Liver (tissue), 9 donors: ENCODE results near the gene SLC12A8. TPM values are rescaled to one million over a fixed set of nuclear protein-coding genes. Genes with fewer than 3 reads are reported as not detected.

ENCODE experiments used
- DNase-seq: peaks from one replicate; pipeline ENCODE4 v3.0.0-alpha.2; 2017; ENCODE audit warnings: low spot score
- H3K27ac ChIP-seq, 2 donors: one replicate each; pipeline ENCODE4 v1.7.0; 2013; ENCODE audit warnings: inconsistent platforms in 2 of 2, low read length in 2 of 2, control low read depth in 1 of 2, low read depth in 1 of 2, mild to moderate bottlenecking in 1 of 2
- H3K27me3 ChIP-seq, 4 donors: one replicate each; pipeline versions ENCODE4 v1.6.1 to v1.7.0; 2013; ENCODE audit warnings: low read length in 3 of 4, inconsistent platforms in 1 of 4, mild to moderate bottlenecking in 1 of 4, moderate library complexity in 1 of 4; ENCODE audit not compliant: control insufficient read depth in 4 of 4, insufficient read depth in 4 of 4
- H3K36me3 ChIP-seq, 4 donors: one replicate each; pipeline versions ENCODE4 v1.6.1 to v1.7.0; 2013; ENCODE audit warnings: low read length in 3 of 4, mild to moderate bottlenecking in 3 of 4, low read depth in 1 of 4, moderate library complexity in 1 of 4; ENCODE audit not compliant: control insufficient read depth in 4 of 4, insufficient read depth in 3 of 4
- H3K4me1 ChIP-seq, 4 donors: one replicate each; pipeline versions ENCODE4 v1.6.1 to v1.7.0; 2013; ENCODE audit warnings: low read length in 3 of 4, mild to moderate bottlenecking in 3 of 4, moderate library complexity in 1 of 4; ENCODE audit not compliant: control insufficient read depth in 4 of 4, insufficient read depth in 4 of 4
- H3K4me3 ChIP-seq, 3 donors: one replicate each; pipeline versions ENCODE4 v1.6.1 to v1.7.0; 2013; ENCODE audit warnings: low read length in 3 of 3, control low read depth in 1 of 3, low read depth in 1 of 3, mild to moderate bottlenecking in 1 of 3
- H3K9ac ChIP-seq, 2 donors: one replicate each; pipeline ENCODE4 v1.7.0; 2013; ENCODE audit warnings: low read length in 2 of 2, mild to moderate bottlenecking in 2 of 2, moderate library complexity in 2 of 2, control low read depth in 1 of 2, low read depth in 1 of 2
- H3K9me3 ChIP-seq, 4 donors: one replicate each; pipeline versions ENCODE4 v1.6.1 to v1.7.0; 2013; ENCODE audit warnings: low read length in 3 of 4; ENCODE audit not compliant: control insufficient read depth in 4 of 4
- ATF3 ChIP-seq: IDR thresholded peaks from 2 replicates; pipeline ENCODE4 v1.6.1; 2016; ENCODE audit warnings: antibody characterized with exemption
- CTCF ChIP-seq: fragments of 150-350 bp; IDR thresholded peaks from 2 replicates; pipeline ENCODE4 v1.5.1; 2017; ENCODE audit warnings: improper control_type of control experiment, low read depth, low read length; ENCODE audit not compliant: missing input control
- EGR1 ChIP-seq, 2 donors: IDR thresholded peaks; 2 replicates each; pipeline ENCODE4 v1.6.1; 2016 to 2018; ENCODE audit warnings: antibody characterized with exemption in 2 of 2, low read depth in 2 of 2
- FOXA1 ChIP-seq: IDR thresholded peaks from 2 replicates; pipeline ENCODE4 v1.6.1; 2016; ENCODE audit warnings: antibody characterized with exemption
- FOXA2 ChIP-seq: IDR thresholded peaks from 2 replicates; pipeline ENCODE4 v1.6.1; 2016; ENCODE audit warnings: antibody characterized with exemption
- GABPA ChIP-seq, 2 donors: IDR thresholded peaks in 1 of 2; conservative IDR thresholded peaks in 1 of 2; 2 replicates each; pipeline ENCODE4 v1.6.1; 2016; ENCODE audit warnings: antibody characterized with exemption in 2 of 2, mild to moderate bottlenecking in 1 of 2, moderate library complexity in 1 of 2
- HNF4A ChIP-seq, 2 donors: conservative IDR thresholded peaks; 2 replicates each; pipeline ENCODE4 v1.6.1; 2016; ENCODE audit warnings: antibody characterized with exemption in 2 of 2, mild to moderate bottlenecking in 2 of 2
- HNF4G ChIP-seq: IDR thresholded peaks from 2 replicates; pipeline ENCODE4 v1.6.1; 2016; ENCODE audit warnings: antibody characterized with exemption
- JUND ChIP-seq, 2 donors: IDR thresholded peaks; 2 replicates each; pipeline ENCODE4 v1.6.1; 2016; ENCODE audit warnings: antibody characterized with exemption in 2 of 2
- MAX ChIP-seq: IDR thresholded peaks from 2 replicates; pipeline ENCODE4 v1.6.1; 2016; ENCODE audit warnings: antibody characterized with exemption
- NR2F2 ChIP-seq: IDR thresholded peaks from 2 replicates; pipeline ENCODE4 v1.6.1; 2016; ENCODE audit warnings: antibody characterized with exemption
- RAD21 ChIP-seq, 2 donors: IDR thresholded peaks; 2 replicates each; pipeline ENCODE4 v1.6.1; 2016; ENCODE audit warnings: antibody characterized with exemption in 2 of 2, mild to moderate bottlenecking in 2 of 2
- REST ChIP-seq: IDR thresholded peaks from 2 replicates; pipeline ENCODE4 v1.6.1; 2016; ENCODE audit warnings: antibody characterized with exemption, mild to moderate bottlenecking
- RXRA ChIP-seq, 2 donors: IDR thresholded peaks; 2 replicates each; pipeline ENCODE4 v1.6.1; 2017 to 2018; ENCODE audit warnings: antibody characterized with exemption in 2 of 2, mild to moderate bottlenecking in 1 of 2
- SP1 ChIP-seq: IDR thresholded peaks from 2 replicates; pipeline ENCODE4 v1.6.1; 2018; ENCODE audit warnings: antibody characterized with exemption, mild to moderate bottlenecking
- TAF1 ChIP-seq: conservative IDR thresholded peaks from 2 replicates; pipeline ENCODE4 v1.6.1; 2016; ENCODE audit warnings: antibody characterized with exemption, mild to moderate bottlenecking
- YY1 ChIP-seq: IDR thresholded peaks from 2 replicates; pipeline ENCODE4 v1.6.1; 2016; ENCODE audit warnings: antibody characterized with exemption, mild to moderate bottlenecking
- ZBTB33 ChIP-seq: IDR thresholded peaks from 2 replicates; pipeline ENCODE4 v1.6.1; 2016; ENCODE audit warnings: antibody characterized with exemption
- WGBS: extraction: QIAGEN DNeasy Blood & Tissue Kit; methylation state at CpG from one replicate; pipeline ENCODE4 v1.1.7; 2013; 5-methylcytosine and 5-hydroxymethylcytosine counted together
- polyA plus RNA-seq, 2 donors: library from polyadenylated mRNA; stranded (reverse) in 1 of 2; unstranded in 1 of 2; fragments of 200-250 nt in 1 of 2; fragments of >200 nt in 1 of 2; fragmentation: Nextera tagmentation in 1 of 2; extraction: Ambion mirVana in 1 of 2; gene quantifications; one replicate each; pipeline versions ENCODE4 v1.2.1 to v1.2.3, GENCODE V29; 2013 to 2015
- total RNA-seq, 2 donors: library from RNA; depleted of rRNA; stranded (reverse); fragments of >200 nt; gene quantifications; one replicate each; pipeline ENCODE4 v1.2.3, GENCODE V29; 2014
- donor health status: healthy.
- donor health status: healthy.
- donor health status: healthy.
- donor health status: healthy.
- donor health status: healthy.

SLC12A8 gene
- total and polyA plus RNA-seq, 4 donors, result 2.7 to 20.3 (median 5.5) TPM

GRCh38 chr3:125262161-125262560 is 49.6 kb upstream of the SLC12A8 start:
- H3K4me1 ChIP-seq, result peaks cover 0 to 3% (median 0%) of the 10 kb centered on the region in 4 donors
- no peak overlapping the region for H3K4me3 ChIP-seq
- no peak overlapping the region for H3K9ac ChIP-seq
- H3K27ac ChIP-seq, result no peak overlapping the region
- no peak for TF ChIP-seq JUND (IDR thresholded peaks at IDR 0.05)
- TF ChIP-seq REST, result no peak
- no peak for TF ChIP-seq FOXA1
- no peak for TF ChIP-seq CTCF
- TF ChIP-seq HNF4A (conservative IDR thresholded peaks at IDR 0.05), result peak; percentile 66 to 69
- no peak for TF ChIP-seq MAX
- no peak for TF ChIP-seq EGR1 (IDR thresholded peaks at IDR 0.05; ENCODE audit: low read depth in 2 of 2)
- no peak for TF ChIP-seq NR2F2
- no peak for DNase-seq
- H3K9me3 ChIP-seq, result no peaks in the 10 kb centered on the region
- H3K36me3 ChIP-seq, result peaks cover 0 to 3% (median 0%) of the 10 kb centered on the region in 4 donors
- H3K27me3 ChIP-seq, result no peaks in the 10 kb centered on the region
- WGBS, result 39% methylated on average over 1 of the region's 1 CpG

GRCh38 chr3:125261031-125261430 is 48.5 kb upstream of the SLC12A8 start:
- H3K27me3 ChIP-seq, result no peaks in the 10 kb centered on the region
- H3K9me3 ChIP-seq, result no peaks in the 10 kb centered on the region
- H3K4me3 ChIP-seq, result no peak overlapping the region
- DNase-seq, result no peak
- peaks cover 0 to 3% (median 0%) of the 10 kb centered on the region in 4 donors for H3K4me1 ChIP-seq
- TF ChIP-seq RXRA (IDR thresholded peaks at IDR 0.05), result no peak
- no peak for TF ChIP-seq REST
- TF ChIP-seq NR2F2, result no peak
- no peak for TF ChIP-seq FOXA1
- no peak for TF ChIP-seq ATF3
- TF ChIP-seq GABPA (IDR thresholded peaks at IDR 0.05 in 1 of 2, conservative IDR thresholded peaks at IDR 0.05 in 1 of 2), result no peak
- no peak for TF ChIP-seq HNF4G
- TF ChIP-seq FOXA2, result no peak
- no peak for TF ChIP-seq JUND (IDR thresholded peaks at IDR 0.05)
- TF ChIP-seq TAF1, result no peak
- TF ChIP-seq CTCF, result no peak
- TF ChIP-seq MAX, result no peak
- TF ChIP-seq RAD21 (IDR thresholded peaks at IDR 0.05), result no peak
- TF ChIP-seq ZBTB33, result no peak
- TF ChIP-seq YY1, result no peak
- no peak for TF ChIP-seq HNF4A (conservative IDR thresholded peaks at IDR 0.05)
- TF ChIP-seq EGR1 (IDR thresholded peaks at IDR 0.05; ENCODE audit: low read depth in 2 of 2), result no peak
- TF ChIP-seq SP1, result no peak
- 96% methylated on average over 1 of the region's 1 CpG for WGBS
- no peak overlapping the region for H3K27ac ChIP-seq
- no peak overlapping the region for H3K9ac ChIP-seq
- H3K36me3 ChIP-seq, result peaks cover 0 to 3% (median 0%) of the 10 kb centered on the region in 4 donors
